ENCODE results near the gene PLPP4. TPM values are rescaled to one million over a fixed set of nuclear protein-coding genes. Genes with fewer than 3 reads are reported as not detected.

The PLPP4 gene
- total RNA-seq, 2 experiments from 2014 or later = not detected

- H3K4me3 ChIP-seq (ENCODE audit: low read length) = no peak overlapping the region
- intact Hi-C loops (cut with DNase I, micrococcal nuclease) = no loop called here
- Mint-ChIP-seq H3K9me3 (no peaks in the 10 kb centered on the region), H3K4me1 (ENCODE audit: low read depth) (no peaks in the 10 kb centered on the region), H3K36me3 (ENCODE audit: low read depth) (no peaks in the 10 kb centered on the region), H3K27me3 (peaks cover 6% of the 10 kb centered on the region), H3K27ac (no peak overlapping the region), H3K4me3 (no peak overlapping the region)
- ChIA-PET CTCF (no interaction called here), POLR2A (no interaction called here)
- no peaks in the 10 kb centered on the region for H3K36me3 ChIP-seq (ENCODE audit: insufficient read depth, low read length)
- no peak overlapping the region for H3K27ac ChIP-seq (ENCODE audit: low read depth in 1 of 2, low read length in 2 of 2)
- no peak for TF ChIP-seq CTCF (IDR thresholded peaks at IDR 0.05)
- peaks cover 0 to 6% of the 10 kb centered on the region in 2 experiments for H3K9me3 ChIP-seq (ENCODE audit: control insufficient read depth in 1 of 2, insufficient read depth in 1 of 2, low read length in 2 of 2)
- DNase-seq (no peak), ATAC-seq (ENCODE audit: poor library complexity) (no peak)
- H3K27me3 ChIP-seq (ENCODE audit: control insufficient read depth in 1 of 2, insufficient read depth in 2 of 2, low read length in 2 of 2) = no peaks in the 10 kb centered on the region
- H3K4me1 ChIP-seq (ENCODE audit: insufficient read depth, low read length) = no peaks in the 10 kb centered on the region
Observed at GRCh38 chr10:120587061-120587460, 130.0 kb downstream of the PLPP4 start.

GRCh38 chr10:120588311-120588710 is 131.3 kb downstream of the PLPP4 start:
- Mint-ChIP-seq H3K4me3 (no peak overlapping the region), H3K4me1 (ENCODE audit: low read depth) (no peaks in the 10 kb centered on the region), H3K27me3 (peaks cover 6% of the 10 kb centered on the region), H3K36me3 (ENCODE audit: low read depth) (no peaks in the 10 kb centered on the region), H3K9me3 (no peaks in the 10 kb centered on the region), H3K27ac (no peak overlapping the region)
- Histone ChIP-seq H3K36me3 (ENCODE audit: insufficient read depth, low read length) (no peaks in the 10 kb centered on the region), H3K4me1 (ENCODE audit: insufficient read depth, low read length) (no peaks in the 10 kb centered on the region), H3K9me3 (ENCODE audit: control insufficient read depth in 1 of 2, insufficient read depth in 1 of 2, low read length in 2 of 2) (peaks cover 0 to 6% of the 10 kb centered on the region in 2 experiments), H3K4me3 (ENCODE audit: low read length) (no peak overlapping the region), H3K27ac (ENCODE audit: low read depth in 1 of 2, low read length in 2 of 2) (no peak overlapping the region), H3K27me3 (ENCODE audit: control insufficient read depth in 1 of 2, insufficient read depth in 2 of 2, low read length in 2 of 2) (no peaks in the 10 kb centered on the region)
- DNase-seq = no peak
- intact Hi-C loops (cut with DNase I, micrococcal nuclease) = no loop called here
- ATAC-seq (ENCODE audit: poor library complexity) = no peak
- POLR2A ChIA-PET = no interaction called here
- CTCF ChIA-PET = no interaction called here
- no peak for TF ChIP-seq CTCF (IDR thresholded peaks at IDR 0.05)

- Histone ChIP-seq H3K9me3 (ENCODE audit: control insufficient read depth in 1 of 2, insufficient read depth in 1 of 2, low read length in 2 of 2) (peaks cover 0 to 6% of the 10 kb centered on the region in 2 experiments), H3K4me1 (ENCODE audit: insufficient read depth, low read length) (no peaks in the 10 kb centered on the region), H3K27ac (ENCODE audit: low read depth in 1 of 2, low read length in 2 of 2) (no peak overlapping the region), H3K36me3 (ENCODE audit: insufficient read depth, low read length) (no peaks in the 10 kb centered on the region), H3K27me3 (ENCODE audit: control insufficient read depth in 1 of 2, insufficient read depth in 2 of 2, low read length in 2 of 2) (no peaks in the 10 kb centered on the region), H3K4me3 (ENCODE audit: low read length) (no peak overlapping the region)
- no peaks in the 10 kb centered on the region for H3K4me1 Mint-ChIP-seq (ENCODE audit: low read depth)
- TF ChIP-seq CTCF (IDR thresholded peaks at IDR 0.05) = no peak
- intact Hi-C loops (cut with DNase I, micrococcal nuclease) = no loop called here
- H3K4me3 Mint-ChIP-seq = no peak overlapping the region
- no peak overlapping the region for H3K27ac Mint-ChIP-seq
- ChIA-PET CTCF (interaction anchor here (0.6 kb wide), 1 partner anchor 33 kb away, joined by 3 read pairs; no protein-coding TSS in a partner anchor), POLR2A (no interaction called here)
- no peaks in the 10 kb centered on the region for H3K9me3 Mint-ChIP-seq
- no peak for ATAC-seq (ENCODE audit: poor library complexity)
- H3K36me3 Mint-ChIP-seq (ENCODE audit: low read depth) = no peaks in the 10 kb centered on the region
- H3K27me3 Mint-ChIP-seq = no peaks in the 10 kb centered on the region
- no peak for DNase-seq
Observed at GRCh38 chr10:120593693-120594092, 136.7 kb downstream of the PLPP4 start.

Measured in CD4-positive, alpha-beta T cell (primary cell).